GM12891 (cell line): ENCODE data around the gene PBXIP1.
A peak's percentile ranks its signal among the peaks of the same experiment; 100 is the strongest.

Source experiments
- DNase-seq: peaks from one replicate; pipeline ENCODE4 v3.0.0; 2011; ENCODE audit warnings: low spot score; ENCODE audit not compliant: insufficient read length
- FAIRE-seq: peaks from 2 replicates; lab custom pipeline; 2011; peaks lifted over from hg19 to GRCh38; lab: Jason Lieb, UNC
- PAX5 ChIP-seq: IDR thresholded peaks from 2 replicates; pipeline ENCODE4 v1.6.1; 2011; ENCODE audit warnings: low read length, moderate library complexity, mild to moderate bottlenecking; ENCODE audit not compliant: insufficient read depth, severe bottlenecking
- POLR2A ChIP-seq: IDR thresholded peaks from 2 replicates; pipeline ENCODE4 v1.6.1; 2011; ENCODE audit warnings: low read depth, low read length, control low read depth
- POLR2AphosphoS5 ChIP-seq: IDR thresholded peaks from 2 replicates; pipeline ENCODE4 v1.6.1; 2011; ENCODE audit warnings: low read depth, low read length, control low read depth
- POU2F2 ChIP-seq: IDR thresholded peaks from 2 replicates; pipeline ENCODE4 v1.6.1; 2011; ENCODE audit warnings: low read depth, mild to moderate bottlenecking, control low read depth, low read length, moderate library complexity
- SPI1 ChIP-seq: IDR thresholded peaks from 2 replicates; pipeline ENCODE4 v1.6.1; 2011; ENCODE audit warnings: low read depth, low read length, control low read depth
- TAF1 ChIP-seq: IDR thresholded peaks from 2 replicates; pipeline ENCODE4 v1.6.1; 2011; ENCODE audit warnings: low read depth, low read length, control low read depth

Gene PBXIP1

GRCh38 chr1:154945160-154945961 lies 10.5 kb downstream of the PBXIP1 start:
- FAIRE-seq (no peak), DNase-seq (no peak)

GRCh38 chr1:154944401-154945159 lies 11.3 kb downstream of the PBXIP1 start:
- DNase-seq (no peak), FAIRE-seq (no peak)
- TF ChIP-seq POLR2AphosphoS5 (no peak), PAX5 (no peak), POU2F2 (peak; percentile 98)

More at GRCh38 chr1:154945160-154945961, 10.5 kb downstream of the PBXIP1 start:
- TF ChIP-seq PAX5, result no peak
- TF ChIP-seq TAF1, result no peak
- no peak for TF ChIP-seq POLR2A
- no peak; the same call in 1 of the 2 replicates for TF ChIP-seq POLR2AphosphoS5
- TF ChIP-seq SPI1, result no peak
- no peak for TF ChIP-seq POU2F2

- no peak for DNase-seq
- TF ChIP-seq POLR2A, result no peak
- TF ChIP-seq SPI1, result no peak
- no peak for TF ChIP-seq PAX5
- TF ChIP-seq POU2F2, result no peak
- no peak for TF ChIP-seq POLR2AphosphoS5
- no peak for TF ChIP-seq TAF1
- peak; percentile 63 for FAIRE-seq
Observed at GRCh38 chr1:154943649-154944400, 12.1 kb downstream of the PBXIP1 start.

- FAIRE-seq, result no peak
- DNase-seq, result no peak
- TF ChIP-seq TAF1, result no peak
- TF ChIP-seq POLR2AphosphoS5, result no peak
- TF ChIP-seq POU2F2, result no peak; the same call in 1 of the 2 replicates
- TF ChIP-seq POLR2A, result no peak
- TF ChIP-seq PAX5, result no peak
- no peak for TF ChIP-seq SPI1
Observed at GRCh38 chr1:154941333-154942013, 14.4 kb downstream of the PBXIP1 start.

- TF ChIP-seq POLR2A, result no peak
- no peak for TF ChIP-seq TAF1
- no peak for TF ChIP-seq PAX5
- no peak for TF ChIP-seq SPI1
- TF ChIP-seq POLR2AphosphoS5, result no peak
- no peak; the same call in 1 of the 2 replicates for TF ChIP-seq POU2F2
- DNase-seq, result no peak
- no peak for FAIRE-seq
Observed at GRCh38 chr1:154940651-154941194, 15.2 kb downstream of the PBXIP1 start.

GRCh38 chr1:154940213-154940560 lies 15.7 kb downstream of the PBXIP1 start:
- no peak for FAIRE-seq
- peak; percentile 12; the same call in 1 of the 2 replicates for TF ChIP-seq SPI1
- TF ChIP-seq POLR2AphosphoS5, result 0 out of 2 replicates have a peak, but pooled peaks have one; percentile 7
- no peak for TF ChIP-seq POU2F2
- no peak for TF ChIP-seq POLR2A
- TF ChIP-seq PAX5, result no peak
- DNase-seq, result no peak

GRCh38 chr1:154938604-154939399 lies 17.1 kb downstream of the PBXIP1 start:
- no peak for DNase-seq
- no peak for FAIRE-seq
- TF ChIP-seq SPI1 (peak; percentile 35), PAX5 (no peak)

- DNase-seq (no peak), FAIRE-seq (no peak)
- TF ChIP-seq POLR2A (no peak), PAX5 (no peak), POLR2AphosphoS5 (no peak)
Observed at GRCh38 chr1:154937988-154938386, 17.9 kb downstream of the PBXIP1 start.
